WTC11 (cell line): ENCODE results near the gene CIC. TPM values are rescaled to one million over a fixed set of nuclear protein-coding genes. Genes with fewer than 3 reads are reported as not detected.

Experiments
- ATAC-seq: fragments of 200-7000 bp; cut with Tn5 transposase; 2 replicates; pipeline ENCODE4 v1.10.0; 2021; ENCODE audit warnings: mild to moderate bottlenecking, moderate library complexity
- CTCF ChIA-PET: fragments of 300-600 bp; sonication (Branson Sonifier 250); formaldehyde crosslinking; loops from one replicate; lab custom pipeline; 2021; ENCODE audit warnings: antibody characterized with exemption; lab: Charles Lee
- POLR2A ChIA-PET: fragments of 350-600 bp; sonication (Branson Sonifier 250); formaldehyde crosslinking; loops from one replicate; lab custom pipeline; 2021; ENCODE audit warnings: antibody characterized with exemption; lab: Charles Lee
- DNase-seq: peaks from one replicate; pipeline ENCODE4 v3.0.0; 2021; ENCODE audit warnings: low spot score
- H3K27ac Mint-ChIP-seq: 2 replicates; pipeline ENCODE4 v1.8.0; 2021; ENCODE audit warnings: mixed read lengths
- H3K27me3 Mint-ChIP-seq: 2 replicates; pipeline ENCODE4 v1.8.0; 2021; ENCODE audit warnings: low read depth, mild to moderate bottlenecking, moderate library complexity, mixed read lengths
- H3K36me3 Mint-ChIP-seq: 2 replicates; pipeline ENCODE4 v1.8.0; 2021; ENCODE audit warnings: mixed read lengths
- H3K4me1 Mint-ChIP-seq: 2 replicates; pipeline ENCODE4 v1.8.0; 2022; ENCODE audit warnings: mixed read lengths
- H3K4me3 Mint-ChIP-seq: 2 replicates; pipeline ENCODE4 v1.8.0; 2021; ENCODE audit warnings: mild to moderate bottlenecking, moderate library complexity, mixed read lengths
- H3K9me3 Mint-ChIP-seq: 2 replicates; pipeline ENCODE4 v1.8.0; 2021; ENCODE audit warnings: mixed read lengths
- AFF4 ChIP-seq: sonication (generic); formaldehyde crosslinking; IDR thresholded peaks from 2 replicates; pipeline ENCODE4 v1.8.1; 2023; ENCODE audit warnings: mild to moderate bottlenecking, missing genetic modification reagents, borderline replicate concordance
- ATF3 ChIP-seq: sonication (generic); formaldehyde crosslinking; conservative IDR thresholded peaks from 2 replicates; pipeline ENCODE4 v1.8.1; 2022; ENCODE audit warnings: mild to moderate bottlenecking, missing genetic modification reagents
- FOXP1 ChIP-seq: sonication (generic); formaldehyde crosslinking; IDR thresholded peaks from 2 replicates; pipeline ENCODE4 v1.8.0; 2022; ENCODE audit warnings: missing genetic modification reagents, mild to moderate bottlenecking, moderate library complexity, borderline replicate concordance
- GABPB1 ChIP-seq: sonication (generic); formaldehyde crosslinking; IDR thresholded peaks from 2 replicates; pipeline ENCODE4 v1.8.1; 2023; ENCODE audit warnings: mild to moderate bottlenecking, missing genetic modification reagents
- HMGA2 ChIP-seq: fragments of 250-450 bp; sonication (Bioruptor Pico); IDR thresholded peaks from 2 replicates; pipeline ENCODE4 v1.4.0; 2021; ENCODE audit warnings: mild to moderate bottlenecking, moderate library complexity
- HMGXB4 ChIP-seq: sonication (generic); formaldehyde crosslinking; IDR thresholded peaks from 2 replicates; pipeline ENCODE4 v1.8.1; 2023; ENCODE audit warnings: mild to moderate bottlenecking, moderate library complexity, missing genetic modification reagents
- IRF2 ChIP-seq: sonication (generic); formaldehyde crosslinking; IDR thresholded peaks from 2 replicates; pipeline ENCODE4 v1.8.0; 2022; ENCODE audit warnings: low read depth, missing genetic modification reagents, borderline replicate concordance
- NFE2L1 ChIP-seq: sonication (generic); formaldehyde crosslinking; IDR thresholded peaks from 2 replicates; pipeline ENCODE4 v1.8.1; 2023; ENCODE audit warnings: missing genetic modification reagents
- NR3C1 ChIP-seq: sonication (generic); formaldehyde crosslinking; conservative IDR thresholded peaks from 2 replicates; pipeline ENCODE4 v1.8.1; 2023; ENCODE audit warnings: low read depth, mild to moderate bottlenecking, missing genetic modification reagents
- OVOL2 ChIP-seq: fragments of 250-450 bp; sonication (Bioruptor Pico); IDR thresholded peaks from 2 replicates; pipeline ENCODE4 v1.9.0; 2021; ENCODE audit warnings: mild to moderate bottlenecking, borderline replicate concordance
- RORB ChIP-seq: fragments of 250-450 bp; sonication (Bioruptor Pico); IDR thresholded peaks from 2 replicates; pipeline ENCODE4 v1.9.0; 2021; ENCODE audit warnings: mild to moderate bottlenecking
- SP1 ChIP-seq: sonication (generic); formaldehyde crosslinking; conservative IDR thresholded peaks from 2 replicates; pipeline ENCODE4 v1.8.1; 2022; ENCODE audit warnings: missing genetic modification reagents
- TEAD4 ChIP-seq: sonication (generic); formaldehyde crosslinking; IDR thresholded peaks from 2 replicates; pipeline ENCODE4 v1.8.0; 2022; ENCODE audit warnings: mild to moderate bottlenecking, missing genetic modification reagents
- TP53 ChIP-seq: sonication (generic); formaldehyde crosslinking; IDR thresholded peaks from 2 replicates; pipeline ENCODE4 v1.8.1; 2023; ENCODE audit warnings: mild to moderate bottlenecking, missing genetic modification reagents
- ZNF121 ChIP-seq: sonication (generic); formaldehyde crosslinking; IDR thresholded peaks from 2 replicates; pipeline ENCODE4 v1.8.0; 2023; ENCODE audit warnings: missing genetic modification reagents
- total RNA-seq: library from RNA; stranded (reverse); gene quantifications from 3 replicates; pipeline ENCODE4 v1.2.3, GENCODE V29; 2021
- TF ChIP-seq, protein P1 (sequence below): sonication (generic); formaldehyde crosslinking; IDR thresholded peaks from 2 replicates; pipeline ENCODE4 v1.8.1; 2022; ENCODE audit warnings: low read depth, mild to moderate bottlenecking, moderate library complexity, missing genetic modification reagents, borderline replicate concordance
- TF ChIP-seq, protein P2 (sequence below): sonication (generic); formaldehyde crosslinking; IDR thresholded peaks from 2 replicates; pipeline ENCODE4 v1.8.1; 2022; ENCODE audit warnings: mild to moderate bottlenecking, missing genetic modification reagents, moderate library complexity, borderline replicate concordance
- TF ChIP-seq, protein P3 (sequence below): sonication (generic); formaldehyde crosslinking; IDR thresholded peaks from 2 replicates; pipeline ENCODE4 v1.8.1; 2023; ENCODE audit warnings: mild to moderate bottlenecking, missing genetic modification reagents, moderate library complexity
- TF ChIP-seq, protein P4 (sequence below): sonication (generic); formaldehyde crosslinking; conservative IDR thresholded peaks from 2 replicates; pipeline ENCODE4 v1.8.1; 2023; ENCODE audit warnings: mild to moderate bottlenecking, low read depth, missing genetic modification reagents, moderate library complexity

Gene CIC
- total RNA-seq, 1 experiment from 2014 or later = 55.8 TPM

GRCh38 chr19:42297039-42297438, 28.0 kb downstream of the CIC start (continued):
- TF ChIP-seq HMGXB4 = no peak
- TF ChIP-seq, protein P1, sequence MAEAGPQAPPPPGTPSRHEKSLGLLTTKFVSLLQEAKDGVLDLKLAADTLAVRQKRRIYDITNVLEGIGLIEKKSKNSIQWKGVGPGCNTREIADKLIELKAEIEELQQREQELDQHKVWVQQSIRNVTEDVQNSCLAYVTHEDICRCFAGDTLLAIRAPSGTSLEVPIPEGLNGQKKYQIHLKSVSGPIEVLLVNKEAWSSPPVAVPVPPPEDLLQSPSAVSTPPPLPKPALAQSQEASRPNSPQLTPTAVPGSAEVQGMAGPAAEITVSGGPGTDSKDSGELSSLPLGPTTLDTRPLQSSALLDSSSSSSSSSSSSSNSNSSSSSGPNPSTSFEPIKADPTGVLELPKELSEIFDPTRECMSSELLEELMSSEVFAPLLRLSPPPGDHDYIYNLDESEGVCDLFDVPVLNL = no peak
- no peak for TF ChIP-seq ATF3
- no peak for TF ChIP-seq RORB (CRISPR knock-in tag)
- no peak for TF ChIP-seq NR3C1
- TF ChIP-seq, all 79 proteins: peak for 0

DNA sequence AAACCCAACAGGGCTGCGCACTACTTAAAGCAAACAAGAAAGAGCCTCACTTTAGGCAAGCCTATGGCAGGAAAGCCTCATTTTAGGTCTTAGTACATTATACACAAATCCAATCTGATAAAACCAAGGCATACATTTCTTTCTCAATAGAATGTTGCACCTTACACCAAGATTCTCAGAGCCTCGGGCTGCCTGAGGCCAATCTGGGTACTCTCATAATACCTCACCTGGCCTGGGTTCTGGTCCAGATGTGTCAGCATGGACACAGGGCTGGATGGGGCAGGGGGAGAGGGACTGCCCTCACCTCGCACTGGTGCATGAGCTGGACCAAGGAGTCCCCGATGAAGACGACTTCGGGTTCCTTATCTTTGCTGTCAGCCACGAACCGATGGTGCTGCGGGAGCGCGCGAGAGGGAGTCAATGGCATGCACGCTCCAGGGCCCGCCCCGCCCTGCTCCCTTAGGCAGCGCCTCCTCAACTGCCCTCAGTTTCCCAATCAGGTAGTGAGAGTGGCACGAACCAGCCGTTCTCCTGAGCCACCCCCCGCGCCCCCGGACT, 32.7 kb downstream of the CIC start, which contains the start of gene PRR19:
Gene PRR19, plus strand, starts transcription at position 487 of the 558 bp plus-strand sequence. CDS start 7,453 bp downstream, outside the sequence.
- H3K27me3 Mint-ChIP-seq = no peaks in the 10 kb centered on the region; the same call in none of the 2 replicates
- H3K4me3 Mint-ChIP-seq = peak within 1 kb of the TSS; percentile 88
- ChIA-PET POLR2A (interaction anchor here (0.5 to 1.2 kb wide), 3 partner anchors 12 to 54 kb away, joined by 3 to 7 read pairs (median 3); partner anchors contain the start of gene TMEM145), CTCF (interaction anchor here (0.6 to 1.7 kb wide), 7 partner anchors 9 to 414 kb away, joined by 3 to 9 read pairs (median 4); partner anchors contain the start of gene TMEM145)
- H3K9me3 Mint-ChIP-seq = no peaks in the 10 kb centered on the region
- H3K27ac Mint-ChIP-seq = peak within 1 kb of the TSS; percentile 56; the same call in 1 of the 2 replicates
- H3K4me1 Mint-ChIP-seq = peaks cover 23% of the 10 kb centered on the region
- ATAC-seq = peak; percentile 44
- TF ChIP-seq IRF2 (CRISPR knock-in tag) (no peak), SP1 (CRISPR knock-in tag) (no peak), TP53 (0 out of 2 replicates have a peak, but pooled peaks have one; percentile 68), HMGA2 (no peak)
- TF ChIP-seq, protein P2, sequence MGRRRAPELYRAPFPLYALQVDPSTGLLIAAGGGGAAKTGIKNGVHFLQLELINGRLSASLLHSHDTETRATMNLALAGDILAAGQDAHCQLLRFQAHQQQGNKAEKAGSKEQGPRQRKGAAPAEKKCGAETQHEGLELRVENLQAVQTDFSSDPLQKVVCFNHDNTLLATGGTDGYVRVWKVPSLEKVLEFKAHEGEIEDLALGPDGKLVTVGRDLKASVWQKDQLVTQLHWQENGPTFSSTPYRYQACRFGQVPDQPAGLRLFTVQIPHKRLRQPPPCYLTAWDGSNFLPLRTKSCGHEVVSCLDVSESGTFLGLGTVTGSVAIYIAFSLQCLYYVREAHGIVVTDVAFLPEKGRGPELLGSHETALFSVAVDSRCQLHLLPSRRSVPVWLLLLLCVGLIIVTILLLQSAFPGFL (CRISPR knock-in tag) = no peak
- TF ChIP-seq, protein P3, sequence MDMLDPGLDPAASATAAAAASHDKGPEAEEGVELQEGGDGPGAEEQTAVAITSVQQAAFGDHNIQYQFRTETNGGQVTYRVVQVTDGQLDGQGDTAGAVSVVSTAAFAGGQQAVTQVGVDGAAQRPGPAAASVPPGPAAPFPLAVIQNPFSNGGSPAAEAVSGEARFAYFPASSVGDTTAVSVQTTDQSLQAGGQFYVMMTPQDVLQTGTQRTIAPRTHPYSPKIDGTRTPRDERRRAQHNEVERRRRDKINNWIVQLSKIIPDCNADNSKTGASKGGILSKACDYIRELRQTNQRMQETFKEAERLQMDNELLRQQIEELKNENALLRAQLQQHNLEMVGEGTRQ (CRISPR knock-in tag) = no peak
- TF ChIP-seq, all 79 proteins: peak for 1
- no peak for DNase-seq
- peaks cover 14% of the 10 kb centered on the region for H3K36me3 Mint-ChIP-seq

- ChIA-PET POLR2A (interaction anchor here (0.8 to 1.2 kb wide), 2 partner anchors 10 to 94 kb away, joined by 3 read pairs; partner anchors contain the start of gene TMEM145), CTCF (interaction anchor here (0.5 to 1.7 kb wide), 2 partner anchors 23 to 38 kb away, joined by 4 to 9 read pairs; no protein-coding TSS in a partner anchor)
- Mint-ChIP-seq H3K4me1 (peaks cover 27% of the 10 kb centered on the region), H3K36me3 (peaks cover 9% of the 10 kb centered on the region), H3K9me3 (no peaks in the 10 kb centered on the region), H3K27me3 (no peaks in the 10 kb centered on the region; the same call in none of the 2 replicates), H3K4me3 (peak overlapping the region; percentile 88), H3K27ac (peak overlapping the region; percentile 39; the same call in 1 of the 2 replicates)
- TF ChIP-seq TEAD4 (no peak), AFF4 (CRISPR knock-in tag) (no peak), NFE2L1 (CRISPR knock-in tag) (no peak), GABPB1 (no peak), ZNF121 (no peak), FOXP1 (CRISPR knock-in tag) (no peak), OVOL2 (no peak)
- TF ChIP-seq, protein P4, sequence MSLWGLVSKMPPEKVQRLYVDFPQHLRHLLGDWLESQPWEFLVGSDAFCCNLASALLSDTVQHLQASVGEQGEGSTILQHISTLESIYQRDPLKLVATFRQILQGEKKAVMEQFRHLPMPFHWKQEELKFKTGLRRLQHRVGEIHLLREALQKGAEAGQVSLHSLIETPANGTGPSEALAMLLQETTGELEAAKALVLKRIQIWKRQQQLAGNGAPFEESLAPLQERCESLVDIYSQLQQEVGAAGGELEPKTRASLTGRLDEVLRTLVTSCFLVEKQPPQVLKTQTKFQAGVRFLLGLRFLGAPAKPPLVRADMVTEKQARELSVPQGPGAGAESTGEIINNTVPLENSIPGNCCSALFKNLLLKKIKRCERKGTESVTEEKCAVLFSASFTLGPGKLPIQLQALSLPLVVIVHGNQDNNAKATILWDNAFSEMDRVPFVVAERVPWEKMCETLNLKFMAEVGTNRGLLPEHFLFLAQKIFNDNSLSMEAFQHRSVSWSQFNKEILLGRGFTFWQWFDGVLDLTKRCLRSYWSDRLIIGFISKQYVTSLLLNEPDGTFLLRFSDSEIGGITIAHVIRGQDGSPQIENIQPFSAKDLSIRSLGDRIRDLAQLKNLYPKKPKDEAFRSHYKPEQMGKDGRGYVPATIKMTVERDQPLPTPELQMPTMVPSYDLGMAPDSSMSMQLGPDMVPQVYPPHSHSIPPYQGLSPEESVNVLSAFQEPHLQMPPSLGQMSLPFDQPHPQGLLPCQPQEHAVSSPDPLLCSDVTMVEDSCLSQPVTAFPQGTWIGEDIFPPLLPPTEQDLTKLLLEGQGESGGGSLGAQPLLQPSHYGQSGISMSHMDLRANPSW (CRISPR knock-in tag) = no peak
- ATAC-seq (no peak), DNase-seq (no peak)
These were observed 34.0 kb downstream of the CIC start for GRCh38 chr19:42303101-42303464.
